HS-5 (cell line): ENCODE data around the gene PIGV.

ENCODE experiments used
- DNase-seq: peaks from one replicate; pipeline ENCODE4 v3.0.0-alpha.2; 2012; ENCODE audit warnings: low read depth

The PIGV gene

DNA sequence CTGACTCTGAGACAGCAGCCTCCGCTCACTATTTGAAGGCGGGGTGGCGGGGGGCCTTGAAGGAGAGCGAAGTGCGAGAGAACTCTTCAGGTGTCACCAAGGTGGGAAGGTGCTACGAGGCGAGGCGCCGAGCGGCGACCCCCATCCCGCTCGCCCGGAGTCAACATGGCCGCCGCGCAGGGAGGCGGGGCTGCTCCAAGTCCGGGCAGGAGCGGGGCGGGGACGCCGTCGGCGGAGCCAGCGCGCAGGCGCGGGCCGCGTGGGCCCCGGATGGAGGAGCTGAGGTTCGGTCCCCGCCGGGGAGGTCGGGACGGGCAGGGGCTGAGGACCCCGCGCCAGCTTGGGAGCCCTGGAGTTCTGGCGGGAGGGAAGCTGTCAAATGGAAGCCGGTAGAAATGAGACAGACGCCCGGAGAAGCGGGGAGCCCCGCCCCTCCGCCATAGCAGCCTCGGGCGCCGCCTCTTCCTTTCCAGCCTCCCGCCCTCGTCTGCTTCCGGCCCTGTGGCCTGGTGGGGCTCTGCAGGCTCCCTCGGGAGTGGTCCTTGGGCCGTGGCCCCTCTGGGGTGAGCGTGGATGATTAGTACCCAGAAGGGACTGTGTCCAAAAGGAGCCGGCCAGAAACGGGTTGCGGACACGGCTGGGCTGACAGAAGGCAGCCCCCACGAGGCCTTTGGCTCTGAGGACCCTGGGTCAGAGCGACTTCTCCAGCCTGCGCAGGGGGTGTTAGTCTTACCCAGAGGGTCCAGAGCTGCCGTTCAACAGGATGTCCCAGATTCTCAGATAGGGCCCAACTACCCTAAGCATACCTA is at the start of gene PIGV:
Gene PIGV (plus strand): TSS at position 245 of the 809 bp plus-strand sequence. CDS start 2,866 bp downstream, outside the sequence.
- no peak for DNase-seq

DNA sequence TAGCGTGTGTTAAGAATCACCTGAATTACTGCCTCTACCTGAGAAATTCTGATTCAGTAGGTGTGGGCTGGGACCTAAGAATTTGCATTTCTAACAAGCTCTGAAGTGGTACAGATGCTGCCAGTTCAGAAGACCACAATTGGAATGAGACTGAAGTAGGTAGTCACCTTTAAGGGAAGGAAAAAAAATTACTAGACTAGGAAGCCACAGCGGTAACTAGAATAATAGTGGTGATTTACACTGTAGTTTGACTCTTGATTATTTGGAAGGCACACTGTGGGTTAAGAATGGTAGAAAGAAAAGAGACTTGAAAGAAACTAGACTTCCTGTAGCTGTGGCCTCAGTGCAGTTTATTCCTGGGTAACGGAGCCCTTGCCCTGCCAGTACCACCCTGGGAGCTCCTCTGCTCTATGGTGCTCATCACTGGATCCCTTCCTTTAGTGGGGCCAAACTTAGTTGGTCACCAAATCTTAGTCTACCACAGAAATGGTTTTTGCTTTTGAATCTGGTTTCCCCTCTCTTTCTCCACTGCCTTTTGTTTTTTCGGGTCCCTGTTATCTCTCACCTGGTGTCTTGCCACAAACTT is 48.3 kb upstream of the PIGV start:
- no peak for DNase-seq

DNA sequence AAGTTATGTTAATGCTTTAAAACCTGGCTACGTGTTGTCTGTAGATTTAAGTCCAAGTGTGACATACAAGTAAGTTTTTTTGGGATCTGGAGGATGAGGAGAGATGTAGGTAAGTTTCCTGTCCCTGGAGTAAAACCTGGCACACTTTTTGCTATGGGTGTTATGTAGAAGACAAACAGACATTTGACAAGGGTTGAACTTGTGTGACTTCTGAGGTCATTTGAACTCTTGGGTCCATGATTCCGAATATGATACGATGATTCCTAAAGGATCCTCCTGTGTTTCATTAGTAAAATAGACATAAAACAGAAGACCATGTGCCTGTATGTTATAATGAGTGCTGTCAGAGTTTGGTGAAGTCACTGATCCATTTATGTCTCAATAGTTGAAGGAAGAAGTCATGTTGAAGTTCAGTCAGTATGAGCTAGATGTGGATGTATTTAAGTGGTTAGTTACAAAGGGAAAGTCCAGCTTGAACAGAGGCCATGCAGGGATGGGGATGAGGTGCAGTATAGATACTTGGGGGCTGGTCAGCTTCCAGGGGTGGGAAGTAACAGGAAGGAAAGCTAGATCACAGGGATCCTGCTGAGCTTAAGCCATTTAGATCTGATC is 47.6 kb upstream of the PIGV start:
- no peak for DNase-seq

GRCh38 chr1:26740952-26741351 is 46.8 kb upstream of the PIGV start:
- DNase-seq: no peak

GRCh38 chr1:26743426-26744059 is 44.2 kb upstream of the PIGV start:
- no peak for DNase-seq

GRCh38 chr1:26744075-26744959 is 43.4 kb upstream of the PIGV start:
- no peak for DNase-seq

- DNase-seq: no peak
These were observed 42.6 kb upstream of the PIGV start for GRCh38 chr1:26745191-26745590.

GRCh38 chr1:26747048-26747447 is 40.7 kb upstream of the PIGV start:
- no peak for DNase-seq

DNA sequence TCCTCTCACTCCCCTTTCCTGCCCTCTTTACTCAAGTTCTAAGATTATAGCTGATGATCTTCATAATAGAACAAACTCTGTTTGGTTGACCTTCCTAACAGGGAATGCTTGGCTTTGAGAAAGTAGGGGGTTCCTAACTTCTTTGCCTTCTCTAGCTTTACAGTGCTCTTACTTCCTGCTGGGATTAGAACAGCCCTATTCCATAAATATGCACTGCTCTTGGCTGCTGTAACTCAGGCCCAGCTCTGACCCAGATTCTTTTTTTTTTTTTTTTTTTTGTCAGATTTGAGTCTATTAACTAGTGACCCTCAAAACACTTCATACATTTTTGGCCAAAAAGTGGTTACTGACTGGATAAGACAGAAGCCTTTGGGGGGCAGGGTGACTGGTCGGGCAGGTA is 39.4 kb upstream of the PIGV start:
- DNase-seq: no peak

DNA sequence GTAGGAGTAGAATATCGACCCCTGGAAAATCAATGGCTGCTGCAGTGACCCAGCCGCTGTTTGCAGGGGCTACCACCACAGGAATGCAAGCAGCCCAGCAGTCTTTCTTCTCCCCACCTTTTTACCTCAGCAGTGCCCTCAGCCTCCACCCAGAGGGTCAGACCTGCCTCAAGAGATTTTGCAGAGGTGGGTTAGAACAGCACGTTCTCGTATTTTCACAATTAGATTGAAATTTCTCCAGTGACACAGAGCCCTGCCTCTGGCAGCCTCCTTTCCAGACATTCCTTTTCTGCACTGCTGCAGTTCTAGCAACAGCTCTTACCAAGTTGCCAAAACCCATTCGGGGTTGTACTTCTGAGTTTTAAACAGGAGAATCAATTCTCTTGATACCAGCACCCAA is 38.3 kb upstream of the PIGV start:
- no peak for DNase-seq

GRCh38 chr1:26750428-26750827 is 37.3 kb upstream of the PIGV start:
- no peak for DNase-seq

DNA sequence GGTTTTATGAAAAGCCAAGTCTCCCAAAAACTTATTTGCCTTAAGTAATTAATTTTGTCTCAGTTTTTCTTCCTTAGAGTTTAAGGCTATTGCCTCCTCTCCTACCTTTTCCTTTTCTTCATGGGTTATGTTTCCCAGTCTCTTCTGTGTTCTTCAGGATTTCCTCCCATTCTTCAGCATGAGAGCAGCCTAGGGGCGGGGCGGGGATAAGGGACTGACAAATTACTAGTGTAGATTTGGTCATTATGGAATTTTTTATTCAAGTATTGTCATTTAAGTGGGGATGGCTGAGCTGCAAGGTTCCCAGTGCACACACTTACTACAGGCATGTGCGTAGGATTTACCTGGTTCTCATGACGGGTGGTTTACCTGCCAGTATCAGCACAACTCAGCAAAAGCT is 35.2 kb upstream of the PIGV start:
- no peak for DNase-seq

GRCh38 chr1:26754086-26754874 is 33.5 kb upstream of the PIGV start:
- no peak for DNase-seq

- DNase-seq: no peak
These were observed 29.4 kb upstream of the PIGV start for GRCh38 chr1:26758358-26758757.

DNA sequence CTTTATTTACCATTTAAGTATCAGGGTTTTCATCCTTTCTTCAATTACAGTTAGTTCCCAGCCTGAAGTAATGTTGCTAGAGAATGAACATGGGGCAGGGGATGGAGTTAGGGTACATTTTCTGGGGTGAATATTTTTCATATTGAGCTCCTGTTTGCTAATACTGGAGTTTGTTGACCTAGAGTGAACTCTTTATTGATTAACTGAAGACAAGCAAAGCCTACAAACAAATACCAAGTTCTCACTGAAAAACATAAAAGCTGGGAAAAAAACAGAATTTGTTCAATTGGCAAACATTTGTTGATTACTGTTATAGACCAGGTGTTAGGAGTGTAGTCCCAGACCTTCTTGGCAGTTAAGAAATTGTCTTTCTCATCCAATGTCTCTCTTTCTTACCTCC is 28.2 kb upstream of the PIGV start:
- no peak for DNase-seq

DNA sequence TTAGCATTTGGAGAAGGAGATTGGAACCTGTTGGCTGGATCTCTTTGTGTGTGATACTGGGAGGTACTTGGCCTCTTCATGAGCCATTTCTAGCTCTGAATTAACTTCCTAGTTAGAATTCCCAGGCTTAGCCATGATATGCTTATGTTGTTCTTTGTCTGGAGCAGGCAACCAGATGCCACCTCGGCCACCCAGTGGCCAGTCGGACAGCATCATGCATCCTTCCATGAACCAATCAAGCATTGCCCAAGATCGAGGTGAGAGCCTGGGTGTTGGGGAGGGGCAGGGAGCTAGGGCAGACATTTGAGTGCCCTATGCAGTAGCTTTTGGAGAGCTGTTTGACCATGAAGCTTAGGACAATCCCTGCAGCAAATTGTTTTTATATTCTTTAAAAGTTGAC is 26.5 kb upstream of the PIGV start:
- no peak for DNase-seq

DNA sequence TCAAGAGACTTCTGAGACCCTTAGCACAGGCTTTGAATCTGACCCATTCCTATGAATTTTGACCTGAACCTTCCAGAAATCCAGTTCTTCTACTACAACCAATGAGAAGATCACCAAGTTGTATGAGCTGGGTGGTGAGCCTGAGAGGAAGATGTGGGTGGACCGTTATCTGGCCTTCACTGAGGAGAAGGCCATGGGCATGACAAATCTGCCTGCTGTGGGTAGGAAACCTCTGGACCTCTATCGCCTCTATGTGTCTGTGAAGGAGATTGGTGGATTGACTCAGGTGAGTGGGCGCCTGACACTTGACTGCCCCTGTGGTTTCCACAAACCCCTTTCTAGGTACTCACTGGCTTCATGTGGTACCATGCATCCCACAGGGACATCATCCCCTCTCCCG is 20.0 kb upstream of the PIGV start:
- DNase-seq: no peak

GRCh38 chr1:26768755-26769154 is 19.0 kb upstream of the PIGV start:
- DNase-seq: peak; percentile 75

DNA sequence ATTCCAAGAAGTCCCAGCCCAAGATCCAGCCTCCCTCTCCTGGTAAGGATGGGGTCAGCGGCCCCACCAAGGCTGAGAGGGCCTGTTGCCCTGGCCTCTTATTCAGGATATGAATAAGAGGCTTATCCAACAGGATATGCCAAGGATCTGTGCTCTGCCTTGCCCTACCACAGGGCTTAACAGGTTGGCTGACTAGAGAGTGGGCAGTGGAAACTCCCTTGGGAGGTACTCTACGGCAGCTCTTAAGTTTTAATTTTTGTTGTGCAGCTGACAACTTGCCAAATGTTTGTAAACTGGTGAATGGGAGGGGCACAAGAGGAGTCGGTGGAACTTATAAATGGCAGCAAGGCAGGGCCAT is 16.5 kb upstream of the PIGV start:
- no peak for DNase-seq

- DNase-seq: peak; percentile 98
These were observed 16.0 kb upstream of the PIGV start for GRCh38 chr1:26771643-26772321.

DNA sequence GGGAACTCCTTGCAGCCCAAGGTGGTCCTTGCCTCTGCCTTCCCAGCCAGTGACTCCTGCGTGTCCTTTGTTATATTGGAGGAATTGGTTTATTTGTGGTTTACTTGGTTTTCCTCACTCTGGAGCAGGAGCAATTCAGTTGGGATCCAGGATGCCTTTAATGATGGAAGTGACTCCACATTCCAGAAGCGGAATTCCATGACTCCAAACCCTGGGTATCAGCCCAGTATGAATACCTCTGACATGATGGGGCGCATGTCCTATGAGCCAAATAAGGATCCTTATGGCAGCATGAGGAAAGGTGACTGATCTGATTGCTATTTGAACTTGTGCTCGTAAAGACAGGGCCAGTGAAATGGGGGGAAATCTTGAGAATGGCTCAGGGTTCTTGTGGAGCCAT is 15.1 kb upstream of the PIGV start:
- peak; percentile 98 for DNase-seq
